NOMO-1 (cell line): ENCODE measurements around the gene PLOD1.

ENCODE experiments used
- DNase-seq, 2 experiments: peaks; one replicate each; lab custom pipeline; 2025; ENCODE audit not compliant: unreplicated experiment in 2 of 2; lab: John Stamatoyannopoulos, UW

The PLOD1 gene

GRCh38 chr1:11970441-11971185 lies 36.1 kb downstream of the PLOD1 start:
- DNase-seq = no peak

- DNase-seq = no peak
Measured at GRCh38 chr1:11977625-11978024, 43.1 kb downstream of the PLOD1 start.

GRCh38 chr1:11978301-11978700 lies 43.8 kb downstream of the PLOD1 start:
- peak in 1 of 2 experiments; percentile 2 for DNase-seq

GRCh38 chr1:11979028-11979850 lies 44.7 kb downstream of the PLOD1 start:
- DNase-seq = no peak

GRCh38 chr1:11979851-11980675 lies 45.5 kb downstream of the PLOD1 start, which contains the start of gene MFN2:
Gene MFN2, plus strand, starts transcription at chr1:11980444. Its CDS starts 8,725 bp downstream, at chr1:11989169.
- peak; percentile 96 to 97 for DNase-seq

- no peak for DNase-seq
Measured at GRCh38 chr1:11980676-11980972, 46.1 kb downstream of the PLOD1 start.

- no peak for DNase-seq
Measured at GRCh38 chr1:11981378-11982009, 47.0 kb downstream of the PLOD1 start.

- no peak for DNase-seq
Measured at GRCh38 chr1:11982010-11982392, 47.5 kb downstream of the PLOD1 start.

GRCh38 chr1:11984121-11984520 lies 49.6 kb downstream of the PLOD1 start:
- no peak for DNase-seq

- DNase-seq = no peak
Measured at GRCh38 chr1:11984576-11984975, 50.1 kb downstream of the PLOD1 start.

GRCh38 chr1:11985171-11985570 lies 50.7 kb downstream of the PLOD1 start:
- DNase-seq = no peak

GRCh38 chr1:11985851-11986250 lies 51.3 kb downstream of the PLOD1 start:
- peak; percentile 38 to 77 for DNase-seq

GRCh38 chr1:11989669-11990068 lies 55.2 kb downstream of the PLOD1 start:
- DNase-seq = no peak

GRCh38 chr1:11990303-11991032 lies 56.0 kb downstream of the PLOD1 start:
- DNase-seq = no peak

- DNase-seq = no peak
Measured at GRCh38 chr1:11991969-11992676, 57.6 kb downstream of the PLOD1 start.

- no peak for DNase-seq
Measured at GRCh38 chr1:11997081-11997850, 62.7 kb downstream of the PLOD1 start.

- no peak for DNase-seq
Measured at GRCh38 chr1:11998636-11999035, 64.1 kb downstream of the PLOD1 start.

GRCh38 chr1:11999236-11999635 lies 64.7 kb downstream of the PLOD1 start:
- DNase-seq = no peak
